Mesodermal cell (in vitro differentiated cells): Measurements from ENCODE around the gene FLT4.

Source experiments
- H3K27ac ChIP-seq: 2 replicates; pipeline ENCODE4 v1.7.0; 2013; ENCODE audit warnings: mild to moderate bottlenecking, low read depth, low read length, moderate library complexity; ENCODE audit not compliant: severe bottlenecking
- H3K36me3 ChIP-seq: 2 replicates; pipeline ENCODE4 v1.7.1; 2013; ENCODE audit warnings: mild to moderate bottlenecking, low read length, moderate library complexity; ENCODE audit not compliant: control insufficient read depth, insufficient read depth
- H3K4me1 ChIP-seq: one replicate; pipeline ENCODE4 v1.7.1; 2013; ENCODE audit warnings: mild to moderate bottlenecking, low read length; ENCODE audit not compliant: insufficient read depth, control insufficient read depth, poor library complexity, severe bottlenecking
- H3K4me3 ChIP-seq: 2 replicates; pipeline ENCODE4 v1.7.0; 2013; ENCODE audit warnings: low read length, control low read depth, mild to moderate bottlenecking; ENCODE audit not compliant: insufficient read depth, poor library complexity, severe bottlenecking; ENCODE audit errors: extremely low read depth
- H3K9me3 ChIP-seq: 2 replicates; pipeline ENCODE4 v1.7.1; 2013; ENCODE audit warnings: mild to moderate bottlenecking, low read length, moderate library complexity; ENCODE audit not compliant: control insufficient read depth
- WGBS, 2 experiments: methylation state at CpG; one replicate each; pipeline ENCODE4 v1.1.5; 2013; ENCODE audit warnings: missing lambda C conversion rate in 2 of 2; ENCODE audit not compliant: insufficient coverage in 2 of 2; 5-methylcytosine and 5-hydroxymethylcytosine counted together

The FLT4 gene

DNA sequence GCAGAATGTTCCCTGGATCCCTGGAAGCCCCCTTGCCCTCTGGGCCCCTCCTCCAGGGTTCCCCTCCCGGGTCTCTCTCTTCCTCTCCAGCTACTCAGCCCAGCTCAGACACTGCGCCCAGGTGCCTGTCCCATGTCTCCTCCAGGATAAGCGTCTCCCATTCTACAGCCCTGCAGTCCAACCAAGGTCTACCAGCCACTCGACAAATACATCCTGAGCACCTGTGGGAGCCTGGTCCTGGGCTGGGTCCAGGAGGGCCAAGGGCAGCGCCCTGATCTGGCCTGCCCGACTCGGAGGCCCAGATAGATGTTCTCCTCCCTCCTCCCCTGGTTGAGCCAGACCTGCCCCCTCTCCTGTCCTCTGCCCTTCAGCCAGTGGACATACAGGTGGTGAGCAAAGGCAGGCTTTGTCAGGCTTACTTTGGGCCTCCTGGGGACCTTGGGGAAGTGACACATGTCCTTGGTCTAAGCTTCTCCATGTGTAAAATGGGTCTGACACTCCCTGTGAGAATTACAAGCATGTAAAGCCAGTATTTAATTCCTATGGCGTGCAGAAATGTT is 1.4 kb downstream of the FLT4 start:
- 81 to 92% methylated on average over 8 of the region's 8 CpGs for WGBS, 2 experiments
- H3K4me3 ChIP-seq = peak overlapping the region; percentile 41
- H3K9me3 ChIP-seq = no peaks in the 10 kb centered on the region
- no peaks in the 10 kb centered on the region for H3K4me1 ChIP-seq
- H3K36me3 ChIP-seq = no peaks in the 10 kb centered on the region
- H3K27ac ChIP-seq = no peak overlapping the region

DNA sequence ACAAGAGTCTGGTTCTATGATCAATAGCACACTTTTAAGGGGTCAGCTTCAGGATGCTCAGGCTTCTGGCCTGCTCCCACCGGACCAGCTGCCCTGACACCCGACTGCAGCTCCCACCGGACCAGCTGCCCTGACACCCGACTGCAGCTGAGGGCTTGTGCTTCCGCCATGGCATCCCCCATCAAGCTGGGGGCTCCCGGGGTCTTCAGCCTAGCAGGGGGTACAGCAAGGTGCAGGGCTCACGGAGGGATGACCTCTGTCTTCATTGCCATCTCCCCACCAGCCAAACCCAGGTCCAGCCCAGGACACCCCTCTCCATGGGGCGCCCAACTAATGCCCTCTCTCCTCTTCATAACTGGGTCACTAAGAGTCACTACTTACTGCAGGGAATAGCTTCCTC is 1.9 kb downstream of the FLT4 start:
- H3K9me3 ChIP-seq = no peaks in the 10 kb centered on the region
- no peak overlapping the region for H3K4me3 ChIP-seq
- WGBS, 2 experiments = 90 to 93% methylated on average over 6 of the region's 8 CpGs
- no peak overlapping the region for H3K27ac ChIP-seq
- H3K36me3 ChIP-seq = no peaks in the 10 kb centered on the region
- no peaks in the 10 kb centered on the region for H3K4me1 ChIP-seq

DNA sequence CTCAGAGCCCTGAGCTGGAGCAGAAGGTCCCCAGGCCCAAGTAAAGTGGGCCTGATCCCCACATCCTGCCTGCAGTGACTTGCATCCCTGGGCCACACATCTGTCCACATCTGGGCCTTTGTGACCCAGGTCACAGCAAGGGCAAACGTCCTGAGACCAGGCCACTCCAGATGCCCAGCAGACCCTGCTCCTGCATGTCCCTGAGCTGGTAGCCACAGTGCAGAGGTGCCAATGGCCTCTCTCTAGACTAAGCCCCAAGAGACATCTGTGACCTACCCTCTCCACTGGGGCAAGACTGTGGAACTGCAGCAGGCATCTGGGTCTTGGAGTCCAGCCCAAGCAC is 2.5 kb downstream of the FLT4 start:
- no peaks in the 10 kb centered on the region for H3K36me3 ChIP-seq
- H3K4me1 ChIP-seq = no peaks in the 10 kb centered on the region
- WGBS, 2 experiments = 76 to 88% methylated on average over 1 of the region's 1 CpG
- no peaks in the 10 kb centered on the region for H3K9me3 ChIP-seq
- no peak overlapping the region for H3K27ac ChIP-seq
- no peak overlapping the region for H3K4me3 ChIP-seq

DNA sequence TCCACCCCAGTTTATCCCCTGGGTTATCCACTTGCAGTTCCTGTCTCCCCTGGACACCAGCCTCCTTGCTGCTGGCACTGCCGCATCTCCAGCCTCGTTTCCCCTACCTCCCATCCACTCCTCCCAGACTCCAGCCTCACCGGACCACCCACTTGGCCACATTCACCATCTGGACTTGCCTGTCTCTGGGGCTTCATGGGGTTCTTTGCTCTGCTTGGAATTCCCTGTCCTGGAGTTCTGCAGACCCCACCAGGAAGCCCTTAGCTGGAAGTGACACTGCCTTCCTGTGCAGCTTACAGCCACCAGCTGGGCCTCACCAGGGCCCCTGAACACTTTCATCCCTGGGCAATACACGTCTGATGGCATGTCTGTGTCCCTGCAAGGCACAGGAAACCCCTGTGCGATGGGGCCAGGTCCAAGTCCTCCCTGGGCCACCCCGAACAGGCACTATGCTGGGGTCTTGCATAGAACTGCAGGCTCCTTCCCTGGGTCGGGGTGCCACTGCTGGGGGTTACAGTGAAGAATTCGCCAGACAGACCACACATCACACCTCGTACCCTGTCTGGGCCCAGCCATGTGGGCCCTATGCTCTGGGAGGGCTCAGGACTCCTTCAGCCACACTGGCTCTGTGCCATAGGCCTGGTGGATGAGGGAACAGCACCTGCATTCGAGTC is 3.0 kb downstream of the FLT4 start:
- no peaks in the 10 kb centered on the region for H3K36me3 ChIP-seq
- 85 to 90% methylated on average over 8 to 10 of the region's 10 CpGs for WGBS, 2 experiments
- no peak overlapping the region for H3K4me3 ChIP-seq
- no peaks in the 10 kb centered on the region for H3K4me1 ChIP-seq
- H3K9me3 ChIP-seq = no peaks in the 10 kb centered on the region
- no peak overlapping the region for H3K27ac ChIP-seq

DNA sequence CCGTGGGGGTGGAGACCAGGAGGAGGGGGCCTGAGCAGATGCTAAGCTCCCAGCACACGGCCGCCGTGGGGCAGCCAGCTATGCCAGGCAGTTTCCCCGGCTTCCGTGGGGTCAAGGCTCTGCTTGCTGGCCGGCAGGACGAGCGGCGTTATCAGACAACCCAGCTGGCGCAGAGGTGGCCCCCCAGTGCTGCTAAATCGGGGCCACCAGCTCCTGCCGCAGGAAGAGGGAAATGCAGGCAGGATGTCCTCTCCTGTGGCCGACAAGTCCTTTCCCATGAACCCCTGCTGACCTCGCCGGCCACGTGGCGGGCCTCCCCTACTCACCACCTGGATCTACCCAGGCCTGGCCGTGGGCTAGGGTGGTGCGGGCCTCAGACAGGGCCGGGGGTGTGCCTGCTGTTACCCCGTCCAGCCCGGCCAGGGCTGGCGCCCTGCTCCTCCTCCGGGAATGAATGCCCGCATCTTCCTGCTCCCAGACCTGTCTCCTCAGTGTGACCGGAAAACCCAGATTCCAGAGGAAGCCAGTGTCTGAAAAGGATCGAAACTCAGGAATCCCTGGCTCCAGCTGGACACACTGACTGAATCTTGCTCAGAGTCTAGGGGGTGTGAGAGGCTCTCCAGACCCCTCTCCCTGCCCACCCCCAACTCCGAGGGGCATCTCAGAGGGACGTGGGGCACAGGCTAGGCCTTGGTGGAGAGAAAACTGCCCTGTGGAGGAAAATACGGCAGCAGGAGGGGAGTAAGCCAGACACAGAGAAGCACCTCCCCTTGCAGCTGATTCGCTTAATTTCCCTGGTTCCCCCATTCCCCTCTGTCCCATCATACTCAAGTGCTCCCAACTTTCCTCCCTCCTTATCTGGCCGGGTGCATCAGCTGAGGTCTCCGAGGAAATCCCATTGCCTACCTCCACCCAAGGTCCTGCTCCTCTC is 3.9 kb downstream of the FLT4 start:
- Histone ChIP-seq H3K36me3 (no peaks in the 10 kb centered on the region), H3K4me1 (no peaks in the 10 kb centered on the region), H3K4me3 (no peak overlapping the region), H3K9me3 (no peaks in the 10 kb centered on the region), H3K27ac (no peak overlapping the region)
- 91 to 92% methylated on average over 30 to 31 of the region's 34 CpGs for WGBS, 2 experiments

DNA sequence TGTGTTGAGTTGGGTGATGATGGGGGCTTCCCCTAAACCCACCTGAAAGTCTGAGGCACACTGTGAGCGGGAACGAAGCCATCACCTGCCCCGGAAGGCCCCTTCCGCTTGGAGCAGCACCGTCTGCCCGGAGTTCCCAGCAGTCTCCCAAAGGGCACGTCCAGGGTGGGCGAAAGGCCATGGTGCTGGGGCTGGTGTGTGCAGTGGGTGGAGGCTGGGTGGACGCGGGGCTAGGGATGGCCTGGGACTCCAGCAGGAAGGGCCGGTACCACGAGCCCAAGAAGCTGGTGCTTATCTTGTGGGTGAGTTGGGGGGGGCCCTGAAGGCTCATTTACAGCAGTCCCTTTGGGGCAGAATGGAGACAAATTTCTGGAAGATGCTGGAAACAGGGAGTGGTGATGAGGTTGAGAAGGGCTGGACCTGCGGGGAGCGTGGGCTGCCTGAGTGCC is 4.6 kb downstream of the FLT4 start:
- H3K27ac ChIP-seq = no peak overlapping the region
- 93 to 96% methylated on average over 11 to 14 of the region's 14 CpGs for WGBS, 2 experiments
- H3K9me3 ChIP-seq = no peaks in the 10 kb centered on the region
- no peaks in the 10 kb centered on the region for H3K4me1 ChIP-seq
- H3K36me3 ChIP-seq = no peaks in the 10 kb centered on the region
- H3K4me3 ChIP-seq = no peak overlapping the region

DNA sequence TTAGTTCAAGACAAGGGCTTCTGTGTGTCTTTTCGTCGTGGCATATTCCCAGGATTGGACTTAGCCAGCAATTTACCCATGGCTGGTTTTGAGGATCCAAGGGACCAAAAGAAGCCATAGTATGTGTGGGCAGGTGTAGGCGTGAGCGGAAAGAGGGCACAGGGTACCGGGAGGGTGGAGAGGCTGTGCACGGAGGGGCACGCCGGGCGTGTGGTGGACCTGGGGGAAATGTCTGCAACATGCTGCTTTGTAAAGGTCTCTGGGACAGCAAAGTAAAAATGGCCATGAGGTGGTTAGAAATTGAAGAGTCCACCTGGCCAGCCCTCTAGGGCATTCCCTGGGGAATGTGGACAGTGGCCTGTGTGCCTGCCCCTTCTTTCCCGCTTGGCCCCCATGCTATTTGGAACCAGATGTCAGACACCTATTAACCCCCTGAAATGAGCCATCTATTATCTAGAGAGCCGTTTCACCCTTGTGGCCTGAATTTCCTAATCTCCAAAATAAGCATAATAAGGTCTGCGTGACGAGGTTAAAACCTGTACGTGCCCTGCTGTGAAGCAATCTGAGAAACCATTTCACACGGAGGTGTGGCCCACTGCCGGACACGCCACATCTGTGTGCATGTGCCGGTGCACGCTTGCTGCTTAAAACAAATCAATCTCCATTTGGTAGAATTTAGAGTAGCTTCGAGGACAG is 5.1 kb downstream of the FLT4 start:
- Histone ChIP-seq H3K27ac (no peak overlapping the region), H3K9me3 (no peaks in the 10 kb centered on the region), H3K4me3 (no peak overlapping the region), H3K4me1 (no peaks in the 10 kb centered on the region), H3K36me3 (no peaks in the 10 kb centered on the region)
- 90 to 93% methylated on average over 18 to 19 of the region's 20 CpGs for WGBS, 2 experiments

DNA sequence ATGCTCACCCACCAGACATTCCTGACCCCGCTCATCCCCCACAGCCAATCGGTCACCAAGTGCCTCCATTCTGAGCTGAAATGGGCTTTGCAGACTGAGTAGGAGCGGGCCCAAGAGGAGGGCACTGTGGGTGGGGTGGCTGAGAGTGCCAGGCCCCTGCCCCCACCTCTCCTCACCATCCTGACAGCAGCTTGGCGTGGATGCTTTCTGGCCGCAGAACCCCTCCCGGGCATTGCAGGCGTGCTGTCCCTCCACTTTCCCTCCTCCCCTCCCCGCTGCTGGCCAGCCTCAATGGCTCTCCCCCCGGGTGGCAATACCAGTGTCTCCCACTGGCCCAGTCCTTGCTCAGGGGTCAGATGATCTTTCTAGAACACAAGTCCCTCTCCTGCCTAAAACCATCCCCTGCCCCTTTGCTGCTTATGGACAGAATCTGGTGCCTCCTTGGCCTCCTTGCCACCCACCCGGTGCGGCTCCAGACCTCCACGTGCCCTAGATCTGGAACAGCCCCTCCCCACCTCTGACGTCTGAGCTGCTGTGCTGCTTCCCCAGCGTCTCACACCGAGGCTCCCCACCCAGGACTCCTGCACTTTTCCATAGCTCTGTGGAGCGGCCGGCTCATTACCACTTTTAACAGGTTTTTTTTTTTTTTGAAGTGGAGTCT is 6.1 kb downstream of the FLT4 start:
- Histone ChIP-seq H3K27ac (no peak overlapping the region), H3K4me1 (no peaks in the 10 kb centered on the region), H3K4me3 (no peak overlapping the region), H3K9me3 (no peaks in the 10 kb centered on the region), H3K36me3 (no peaks in the 10 kb centered on the region)
- WGBS, 2 experiments = 72 to 80% methylated on average over 9 to 14 of the region's 17 CpGs

DNA sequence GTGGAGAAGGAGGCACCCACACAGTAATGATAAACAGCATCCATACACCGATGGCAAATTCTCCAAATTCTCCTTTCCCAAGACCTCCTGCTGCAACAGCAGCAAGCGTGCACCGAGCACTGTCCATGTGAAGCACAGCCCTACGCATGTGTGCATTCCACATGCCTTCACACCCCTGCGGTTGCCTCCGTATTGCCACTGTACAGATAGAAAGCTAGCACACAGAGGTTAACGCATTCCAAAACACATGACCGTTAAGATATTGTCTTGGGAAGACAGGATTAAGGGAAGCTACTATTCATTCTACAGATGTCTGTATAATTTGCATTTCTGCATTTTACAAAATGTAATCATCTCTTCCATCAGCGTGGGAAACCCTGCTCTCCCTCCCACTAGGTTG is 6.6 kb downstream of the FLT4 start:
- Histone ChIP-seq H3K4me3 (no peak overlapping the region), H3K36me3 (no peaks in the 10 kb centered on the region), H3K27ac (no peak overlapping the region), H3K9me3 (no peaks in the 10 kb centered on the region), H3K4me1 (no peaks in the 10 kb centered on the region)
- WGBS, 2 experiments = 94 to 95% methylated on average over 4 to 8 of the region's 9 CpGs

DNA sequence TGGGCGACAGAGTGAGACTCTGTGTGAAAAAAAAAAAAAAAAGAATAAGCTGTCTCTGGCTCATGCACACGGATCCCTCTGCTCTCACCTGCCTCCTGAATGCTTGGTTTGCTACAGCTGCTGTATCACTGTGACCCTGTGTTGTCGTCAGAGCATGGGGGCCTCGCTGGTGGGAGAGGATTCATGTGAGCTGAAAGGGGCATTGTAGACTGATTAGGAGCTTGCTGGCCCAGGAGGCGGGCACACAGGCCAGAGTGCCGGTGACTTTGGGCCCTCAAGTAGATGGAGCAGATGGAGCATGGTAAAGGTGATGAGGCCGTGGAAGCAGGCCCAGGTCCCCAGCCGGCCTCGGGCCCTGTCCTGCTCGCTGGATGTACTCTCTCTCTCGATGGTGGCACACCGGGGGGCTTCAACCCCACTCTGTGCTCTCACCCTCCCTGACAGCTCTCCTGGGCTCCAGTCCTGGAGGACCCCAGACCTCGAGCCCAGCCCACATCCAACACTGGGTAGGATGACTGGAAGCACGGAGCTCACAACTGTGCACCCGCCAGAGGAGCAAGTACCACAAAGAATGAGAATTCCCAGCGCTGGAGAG is 7.1 kb downstream of the FLT4 start:
- Histone ChIP-seq H3K4me3 (no peak overlapping the region), H3K4me1 (no peaks in the 10 kb centered on the region), H3K9me3 (no peaks in the 10 kb centered on the region), H3K36me3 (no peaks in the 10 kb centered on the region), H3K27ac (no peak overlapping the region)
- WGBS, 2 experiments = 91 to 93% methylated on average over 12 to 13 of the region's 16 CpGs
